Measurements from ENCODE around the gene DSP. TPM values are rescaled to one million over a fixed set of nuclear protein-coding genes. Genes with fewer than 3 reads are reported as not detected.

Gene DSP
- total and polyA plus RNA-seq, 4 donors: 25.0 to 74.7 (median 34.1) TPM

GRCh38 chr6:7585287-7585930 lies 43.9 kb downstream of the DSP start:
- Histone ChIP-seq H3K36me3 (ENCODE audit: control insufficient read depth in 4 of 4, insufficient read depth in 3 of 4, low read depth in 1 of 4, low read length in 3 of 4) (peaks cover 12 to 33% (median 22%) of the 10 kb centered on the region in 4 donors), H3K9ac (ENCODE audit: low read depth in 1 of 2, low read length in 2 of 2) (no peak overlapping the region), H3K4me1 (ENCODE audit: control insufficient read depth in 4 of 4, insufficient read depth in 4 of 4, low read length in 3 of 4) (peaks cover 2 to 21% (median 12%) of the 10 kb centered on the region in 4 donors), H3K27ac (ENCODE audit: low read depth in 1 of 2, low read length in 2 of 2) (no peak overlapping the region), H3K4me3 (ENCODE audit: low read depth in 1 of 3, low read length in 3 of 3) (no peak overlapping the region), H3K27me3 (ENCODE audit: control insufficient read depth in 4 of 4, insufficient read depth in 4 of 4, low read length in 3 of 4) (no peaks in the 10 kb centered on the region), H3K9me3 (ENCODE audit: control insufficient read depth in 4 of 4, low read length in 3 of 4) (no peaks in the 10 kb centered on the region)
- no peak for TF ChIP-seq GABPA (IDR thresholded peaks at IDR 0.05 in 1 of 2, conservative IDR thresholded peaks at IDR 0.05 in 1 of 2)
- no peak for TF ChIP-seq HNF4G (IDR thresholded peaks at IDR 0.05)
- TF ChIP-seq ZBTB33 (IDR thresholded peaks at IDR 0.05): no peak
- TF ChIP-seq FOXA2 (IDR thresholded peaks at IDR 0.05): no peak
- TF ChIP-seq SP1 (IDR thresholded peaks at IDR 0.05): no peak
- no peak for TF ChIP-seq RAD21 (IDR thresholded peaks at IDR 0.05)
- no peak for TF ChIP-seq NR2F2 (IDR thresholded peaks at IDR 0.05)
- TF ChIP-seq, protein P1, sequence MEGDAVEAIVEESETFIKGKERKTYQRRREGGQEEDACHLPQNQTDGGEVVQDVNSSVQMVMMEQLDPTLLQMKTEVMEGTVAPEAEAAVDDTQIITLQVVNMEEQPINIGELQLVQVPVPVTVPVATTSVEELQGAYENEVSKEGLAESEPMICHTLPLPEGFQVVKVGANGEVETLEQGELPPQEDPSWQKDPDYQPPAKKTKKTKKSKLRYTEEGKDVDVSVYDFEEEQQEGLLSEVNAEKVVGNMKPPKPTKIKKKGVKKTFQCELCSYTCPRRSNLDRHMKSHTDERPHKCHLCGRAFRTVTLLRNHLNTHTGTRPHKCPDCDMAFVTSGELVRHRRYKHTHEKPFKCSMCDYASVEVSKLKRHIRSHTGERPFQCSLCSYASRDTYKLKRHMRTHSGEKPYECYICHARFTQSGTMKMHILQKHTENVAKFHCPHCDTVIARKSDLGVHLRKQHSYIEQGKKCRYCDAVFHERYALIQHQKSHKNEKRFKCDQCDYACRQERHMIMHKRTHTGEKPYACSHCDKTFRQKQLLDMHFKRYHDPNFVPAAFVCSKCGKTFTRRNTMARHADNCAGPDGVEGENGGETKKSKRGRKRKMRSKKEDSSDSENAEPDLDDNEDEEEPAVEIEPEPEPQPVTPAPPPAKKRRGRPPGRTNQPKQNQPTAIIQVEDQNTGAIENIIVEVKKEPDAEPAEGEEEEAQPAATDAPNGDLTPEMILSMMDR (IDR thresholded peaks at IDR 0.05; ENCODE audit: low read depth, low read length, missing input control): no peak
- TF ChIP-seq MAX (IDR thresholded peaks at IDR 0.05): no peak
- TF ChIP-seq, protein P2, sequence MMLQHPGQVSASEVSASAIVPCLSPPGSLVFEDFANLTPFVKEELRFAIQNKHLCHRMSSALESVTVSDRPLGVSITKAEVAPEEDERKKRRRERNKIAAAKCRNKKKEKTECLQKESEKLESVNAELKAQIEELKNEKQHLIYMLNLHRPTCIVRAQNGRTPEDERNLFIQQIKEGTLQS (IDR thresholded peaks at IDR 0.05): no peak
- TF ChIP-seq TAF1 (conservative IDR thresholded peaks at IDR 0.05): no peak
- no peak for TF ChIP-seq JUND (IDR thresholded peaks at IDR 0.05)
- no peak for TF ChIP-seq RXRA (IDR thresholded peaks at IDR 0.05)
- no peak for TF ChIP-seq HNF4A (conservative IDR thresholded peaks at IDR 0.05)
- TF ChIP-seq, protein P3, sequence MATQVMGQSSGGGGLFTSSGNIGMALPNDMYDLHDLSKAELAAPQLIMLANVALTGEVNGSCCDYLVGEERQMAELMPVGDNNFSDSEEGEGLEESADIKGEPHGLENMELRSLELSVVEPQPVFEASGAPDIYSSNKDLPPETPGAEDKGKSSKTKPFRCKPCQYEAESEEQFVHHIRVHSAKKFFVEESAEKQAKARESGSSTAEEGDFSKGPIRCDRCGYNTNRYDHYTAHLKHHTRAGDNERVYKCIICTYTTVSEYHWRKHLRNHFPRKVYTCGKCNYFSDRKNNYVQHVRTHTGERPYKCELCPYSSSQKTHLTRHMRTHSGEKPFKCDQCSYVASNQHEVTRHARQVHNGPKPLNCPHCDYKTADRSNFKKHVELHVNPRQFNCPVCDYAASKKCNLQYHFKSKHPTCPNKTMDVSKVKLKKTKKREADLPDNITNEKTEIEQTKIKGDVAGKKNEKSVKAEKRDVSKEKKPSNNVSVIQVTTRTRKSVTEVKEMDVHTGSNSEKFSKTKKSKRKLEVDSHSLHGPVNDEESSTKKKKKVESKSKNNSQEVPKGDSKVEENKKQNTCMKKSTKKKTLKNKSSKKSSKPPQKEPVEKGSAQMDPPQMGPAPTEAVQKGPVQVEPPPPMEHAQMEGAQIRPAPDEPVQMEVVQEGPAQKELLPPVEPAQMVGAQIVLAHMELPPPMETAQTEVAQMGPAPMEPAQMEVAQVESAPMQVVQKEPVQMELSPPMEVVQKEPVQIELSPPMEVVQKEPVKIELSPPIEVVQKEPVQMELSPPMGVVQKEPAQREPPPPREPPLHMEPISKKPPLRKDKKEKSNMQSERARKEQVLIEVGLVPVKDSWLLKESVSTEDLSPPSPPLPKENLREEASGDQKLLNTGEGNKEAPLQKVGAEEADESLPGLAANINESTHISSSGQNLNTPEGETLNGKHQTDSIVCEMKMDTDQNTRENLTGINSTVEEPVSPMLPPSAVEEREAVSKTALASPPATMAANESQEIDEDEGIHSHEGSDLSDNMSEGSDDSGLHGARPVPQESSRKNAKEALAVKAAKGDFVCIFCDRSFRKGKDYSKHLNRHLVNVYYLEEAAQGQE (IDR thresholded peaks at IDR 0.05): no peak
- no peak for TF ChIP-seq EGR1 (IDR thresholded peaks at IDR 0.05; ENCODE audit: low read depth in 2 of 2)
- no peak for TF ChIP-seq YY1 (IDR thresholded peaks at IDR 0.05)
- no peak for TF ChIP-seq FOXA1 (IDR thresholded peaks at IDR 0.05)
- no peak for DNase-seq (ENCODE audit: low spot score)
- WGBS: 96% methylated on average over 28 of the region's 28 CpGs

Data from liver (tissue), 9 donors.